Type B pancreatic cell (in vitro differentiated cells): ENCODE measurements around the gene AIF1L. TPM values are rescaled to one million over a fixed set of nuclear protein-coding genes. Genes with fewer than 3 reads are reported as not detected.
"Not testable (repeated sequence)": the region's sequence is repeated elsewhere in the genome, so short reads cannot be mapped to it uniquely, and the experiment has no call there.

Source experiments
- DNase-seq: peaks from one replicate; pipeline ENCODE4 v3.0.0; 2021; ENCODE audit warnings: mixed read lengths; ENCODE audit not compliant: unreplicated experiment; ENCODE audit errors: extremely low spot score
- H3K27ac Mint-ChIP-seq: 2 replicates; pipeline ENCODE4 v1.8.0; 2021; ENCODE audit warnings: mild to moderate bottlenecking, mixed read lengths
- H3K27me3 Mint-ChIP-seq: 2 replicates; pipeline ENCODE4 v1.8.0; 2021; ENCODE audit warnings: mixed read lengths
- H3K36me3 Mint-ChIP-seq: 2 replicates; pipeline ENCODE4 v1.8.0; 2021; ENCODE audit warnings: mixed read lengths
- H3K4me1 Mint-ChIP-seq: one replicate; pipeline ENCODE4 v1.8.0; 2021; ENCODE audit warnings: mixed read lengths; ENCODE audit not compliant: unreplicated experiment
- H3K4me3 Mint-ChIP-seq: 2 replicates; pipeline ENCODE4 v1.8.0; 2021; ENCODE audit warnings: mild to moderate bottlenecking, mixed read lengths
- H3K9me3 Mint-ChIP-seq: 2 replicates; pipeline ENCODE4 v1.8.0; 2021; ENCODE audit warnings: mixed read lengths
- CTCF ChIP-seq: fragments of 200-600 bp; sonication (generic); conservative IDR thresholded peaks from 2 replicates; pipeline ENCODE4 v1.5.0; 2021; ENCODE audit warnings: antibody characterized with exemption, mild to moderate bottlenecking
- total RNA-seq: library from RNA; stranded (reverse); gene quantifications from 2 replicates; pipeline ENCODE4 v1.2.1, GENCODE V29; 2021; ENCODE audit warnings: low replicate concordance

AIF1L gene
- total RNA-seq, 1 donor from 2014 or later, result 50.3 TPM

GRCh38 chr9:131112374-131113154, 16.2 kb downstream of the AIF1L start:
- H3K27ac Mint-ChIP-seq, result peak overlapping the region; percentile 100

GRCh38 chr9:131113655-131114054, 17.3 kb downstream of the AIF1L start:
- no peak overlapping the region for H3K4me3 Mint-ChIP-seq
- no peaks in the 10 kb centered on the region for H3K27me3 Mint-ChIP-seq
- peak overlapping the region; percentile 100 for H3K27ac Mint-ChIP-seq
- peaks cover 9% of the 10 kb centered on the region for H3K4me1 Mint-ChIP-seq
- TF ChIP-seq CTCF, result no peak
- peaks cover 3% of the 10 kb centered on the region for H3K36me3 Mint-ChIP-seq
- H3K9me3 Mint-ChIP-seq, result no peaks in the 10 kb centered on the region
- DNase-seq, result no peak

More at GRCh38 chr9:131112374-131113154, 16.2 kb downstream of the AIF1L start:
- DNase-seq, result no peak
- no peak for TF ChIP-seq CTCF
- peaks cover 3% of the 10 kb centered on the region for H3K36me3 Mint-ChIP-seq
- H3K4me1 Mint-ChIP-seq, result peaks cover 9% of the 10 kb centered on the region
- H3K27me3 Mint-ChIP-seq, result no peaks in the 10 kb centered on the region
- no peaks in the 10 kb centered on the region for H3K9me3 Mint-ChIP-seq
- peak overlapping the region; percentile 51 for H3K4me3 Mint-ChIP-seq

GRCh38 chr9:131114084-131114535, 17.8 kb downstream of the AIF1L start:
- no peak for DNase-seq
- H3K36me3 Mint-ChIP-seq, result peaks cover 3% of the 10 kb centered on the region
- no peaks in the 10 kb centered on the region for H3K9me3 Mint-ChIP-seq
- H3K27me3 Mint-ChIP-seq, result no peaks in the 10 kb centered on the region
- no peak for TF ChIP-seq CTCF
- H3K4me3 Mint-ChIP-seq, result no peak overlapping the region
- H3K27ac Mint-ChIP-seq, result peak overlapping the region; percentile 100
- H3K4me1 Mint-ChIP-seq, result peaks cover 9% of the 10 kb centered on the region

- not testable (repeated sequence) for H3K27me3 Mint-ChIP-seq, H3K9me3 Mint-ChIP-seq, DNase-seq, H3K4me1 Mint-ChIP-seq, H3K4me3 Mint-ChIP-seq, H3K27ac Mint-ChIP-seq, H3K36me3 Mint-ChIP-seq
Observed at GRCh38 chr9:131115360-131115742, 19.0 kb downstream of the AIF1L start.

- TF ChIP-seq CTCF, result no peak
- DNase-seq, result no peak
- no peak overlapping the region for H3K27ac Mint-ChIP-seq
- H3K9me3 Mint-ChIP-seq, result no peaks in the 10 kb centered on the region
- peaks cover 9% of the 10 kb centered on the region for H3K4me1 Mint-ChIP-seq
- H3K4me3 Mint-ChIP-seq, result no peak overlapping the region
- peaks cover 3% of the 10 kb centered on the region for H3K36me3 Mint-ChIP-seq
- H3K27me3 Mint-ChIP-seq, result no peaks in the 10 kb centered on the region
Observed at GRCh38 chr9:131116281-131117120, 20.2 kb downstream of the AIF1L start.
